Measurements from ENCODE around the gene CDKL1.
"Not testable (repeated sequence)": the region's sequence is repeated elsewhere in the genome, so short reads cannot be mapped to it uniquely, and the experiment has no call there.

Gene CDKL1

GRCh38 chr14:50377550-50378085, 19.1 kb downstream of the CDKL1 start:
- no peak for TF ChIP-seq CTCF (IDR thresholded peaks at IDR 0.05; ENCODE audit: low read depth, low read length, missing control alignments)
- H3K4me3 ChIP-seq (ENCODE audit: low read depth, low read length) = no peak overlapping the region
- DNase-seq (ENCODE audit: low read depth) = no peak

- H3K4me3 ChIP-seq (ENCODE audit: low read depth, low read length) = no peak overlapping the region
- no peak for DNase-seq (ENCODE audit: low read depth)
- TF ChIP-seq CTCF (IDR thresholded peaks at IDR 0.05; ENCODE audit: low read depth, low read length, missing control alignments) = no peak
Measured at GRCh38 chr14:50375760-50376159, 20.9 kb downstream of the CDKL1 start.

GRCh38 chr14:50373959-50374358, 22.7 kb downstream of the CDKL1 start:
- H3K4me3 ChIP-seq (ENCODE audit: low read depth, low read length) = no peak overlapping the region
- TF ChIP-seq CTCF (IDR thresholded peaks at IDR 0.05; ENCODE audit: low read depth, low read length, missing control alignments) = no peak
- DNase-seq (ENCODE audit: low read depth) = no peak

GRCh38 chr14:50371546-50371945, 25.1 kb downstream of the CDKL1 start:
- H3K4me3 ChIP-seq (ENCODE audit: low read depth, low read length) = no peak overlapping the region
- DNase-seq (ENCODE audit: low read depth) = no peak
- TF ChIP-seq CTCF (IDR thresholded peaks at IDR 0.05; ENCODE audit: low read depth, low read length, missing control alignments) = no peak

- no peak overlapping the region for H3K4me3 ChIP-seq (ENCODE audit: low read depth, low read length)
- DNase-seq (ENCODE audit: low read depth) = no peak
- TF ChIP-seq CTCF (IDR thresholded peaks at IDR 0.05; ENCODE audit: low read depth, low read length, missing control alignments) = no peak
Measured at GRCh38 chr14:50366589-50366988, 30.1 kb downstream of the CDKL1 start.

GRCh38 chr14:50366115-50366514, 30.6 kb downstream of the CDKL1 start:
- no peak for TF ChIP-seq CTCF (IDR thresholded peaks at IDR 0.05; ENCODE audit: low read depth, low read length, missing control alignments)
- DNase-seq (ENCODE audit: low read depth) = no peak
- no peak overlapping the region for H3K4me3 ChIP-seq (ENCODE audit: low read depth, low read length)

- not testable (repeated sequence) for DNase-seq (ENCODE audit: low read depth); H3K4me3 ChIP-seq (ENCODE audit: low read depth, low read length)
Measured at GRCh38 chr14:50365572-50365971, 31.1 kb downstream of the CDKL1 start.

Data from GM12864 (cell line).